ENCODE measurements around the gene SPECC1L.
"Not testable (repeated sequence)": the region's sequence is repeated elsewhere in the genome, so short reads cannot be mapped to it uniquely, and the experiment has no call there.

Gene SPECC1L

GRCh38 chr22:24265734-24266133, 4.9 kb upstream of the SPECC1L start:
- TF ChIP-seq CTCF (IDR thresholded peaks at IDR 0.05; ENCODE audit: low read depth, low read length): no peak
- in situ Hi-C loops (cut with HindIII; ENCODE audit: low sequenced_read_pairs): no loop called here
- no peak for DNase-seq (ENCODE audit: low read depth, low spot score)
- H3K4me3 ChIP-seq (ENCODE audit: low read depth, low read length): no peak overlapping the region

- H3K4me3 ChIP-seq (ENCODE audit: low read depth, low read length); DNase-seq (ENCODE audit: low read depth, low spot score); in situ Hi-C loops (cut with HindIII; ENCODE audit: low sequenced_read_pairs): not testable (repeated sequence)
These were observed 4.1 kb upstream of the SPECC1L start for GRCh38 chr22:24266495-24266894.

DNA sequence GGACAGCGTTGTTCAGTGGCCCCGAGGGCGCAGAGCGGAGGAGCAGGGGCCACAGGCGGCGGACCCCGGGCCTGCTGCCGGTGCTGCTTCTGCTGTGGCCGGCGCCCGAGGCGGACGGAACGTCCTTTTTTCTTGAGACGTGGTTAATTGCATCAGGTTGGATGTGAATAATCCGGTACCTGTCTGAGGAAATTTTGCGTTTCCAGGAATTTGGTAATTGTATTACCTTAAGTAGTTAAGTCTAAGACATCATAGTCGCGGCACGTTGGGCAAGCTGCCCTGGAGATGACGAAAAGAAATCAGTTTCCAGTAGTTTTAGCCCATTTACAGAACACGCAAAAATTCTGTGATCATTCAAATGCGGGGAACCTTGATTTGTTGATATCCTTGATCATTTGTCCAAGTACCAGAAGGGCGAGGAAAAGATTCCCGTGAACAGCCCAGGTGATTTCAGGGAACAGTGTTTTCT, 789 bp downstream of the SPECC1L start:
- in situ Hi-C loops (cut with HindIII; ENCODE audit: low sequenced_read_pairs): no loop called here

GRCh38 chr22:24273031-24273430, 2.4 kb downstream of the SPECC1L start:
- H3K4me3 ChIP-seq (ENCODE audit: low read depth, low read length); DNase-seq (ENCODE audit: low read depth, low spot score); in situ Hi-C loops (cut with HindIII; ENCODE audit: low sequenced_read_pairs): not testable (repeated sequence)

More for the DNA sequence above, 789 bp downstream of the SPECC1L start:
- no peak for DNase-seq (ENCODE audit: low read depth, low spot score)
- H3K4me3 ChIP-seq (ENCODE audit: low read depth, low read length): peak overlapping the region; percentile 97
- TF ChIP-seq CTCF (IDR thresholded peaks at IDR 0.05; ENCODE audit: low read depth, low read length): no peak

GRCh38 chr22:24273906-24274305, 3.3 kb downstream of the SPECC1L start:
- DNase-seq (ENCODE audit: low read depth, low spot score); in situ Hi-C loops (cut with HindIII; ENCODE audit: low sequenced_read_pairs); H3K4me3 ChIP-seq (ENCODE audit: low read depth, low read length): not testable (repeated sequence)

DNA sequence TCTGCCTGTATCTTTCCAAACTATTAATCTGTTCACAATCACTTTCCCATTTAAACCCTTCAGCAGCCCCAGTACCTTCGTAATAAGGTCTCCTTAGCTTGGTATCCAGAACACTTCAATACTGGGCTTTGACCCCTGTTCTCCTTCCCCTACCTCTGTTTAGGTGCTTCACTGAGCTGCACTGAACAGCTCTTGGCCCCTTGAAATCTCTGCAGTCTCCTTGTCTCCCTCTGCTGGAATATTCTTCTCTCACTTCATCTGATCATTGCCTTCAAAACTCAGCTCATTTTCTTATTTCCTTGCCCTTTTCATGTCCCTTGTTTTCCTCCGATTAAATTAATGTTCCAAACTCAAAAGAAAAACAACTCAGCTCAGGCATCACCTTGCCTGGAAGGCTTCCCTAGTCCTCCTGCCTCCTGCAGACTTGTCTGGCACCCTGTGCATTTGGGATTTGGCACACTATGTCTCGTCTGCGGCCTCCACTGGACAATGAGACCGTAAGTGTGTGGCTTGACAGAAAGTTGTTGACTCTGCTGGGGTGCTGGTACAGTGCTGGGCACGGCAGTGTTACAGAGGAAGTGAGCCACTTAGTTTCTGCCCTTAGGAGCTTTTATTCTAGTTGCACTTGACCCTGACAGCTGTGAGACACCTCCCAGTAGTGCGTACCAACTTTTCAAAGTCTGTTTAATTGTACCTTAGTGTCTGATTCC, 4.2 kb downstream of the SPECC1L start:
- in situ Hi-C loops (cut with HindIII; ENCODE audit: low sequenced_read_pairs): not testable (repeated sequence)

DNA sequence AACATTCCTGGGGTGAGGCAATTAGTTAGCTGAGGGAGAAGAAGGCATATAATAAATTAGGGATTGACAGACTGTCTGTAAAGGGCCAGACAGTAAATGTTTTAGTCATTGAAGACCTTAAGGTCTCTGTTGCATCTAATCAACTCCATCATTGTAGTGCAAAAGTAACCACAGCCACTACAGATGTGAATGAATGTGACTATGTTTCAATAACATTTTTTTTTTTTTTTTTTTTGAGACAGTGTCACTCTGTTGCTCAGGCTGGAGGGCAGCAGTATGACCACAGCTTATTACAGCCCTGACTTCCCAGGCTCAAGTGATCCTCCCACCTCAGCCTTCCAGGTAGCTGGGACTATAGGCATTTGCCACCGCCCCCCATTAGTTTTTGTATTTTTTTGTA, 9.7 kb downstream of the SPECC1L start:
- DNase-seq (ENCODE audit: low read depth, low spot score); in situ Hi-C loops (cut with HindIII; ENCODE audit: low sequenced_read_pairs): not testable (repeated sequence)

More for the DNA sequence above, 4.2 kb downstream of the SPECC1L start:
- DNase-seq (ENCODE audit: low read depth, low spot score); H3K4me3 ChIP-seq (ENCODE audit: low read depth, low read length): not testable (repeated sequence)

GRCh38 chr22:24282401-24282800, 11.8 kb downstream of the SPECC1L start:
- in situ Hi-C loops (cut with HindIII; ENCODE audit: low sequenced_read_pairs): no loop called here
- H3K4me3 ChIP-seq (ENCODE audit: low read depth, low read length): no peak overlapping the region
- no peak for DNase-seq (ENCODE audit: low read depth, low spot score)
- no peak for TF ChIP-seq CTCF (IDR thresholded peaks at IDR 0.05; ENCODE audit: low read depth, low read length)

More for the DNA sequence above, 9.7 kb downstream of the SPECC1L start:
- not testable (repeated sequence) for H3K4me3 ChIP-seq (ENCODE audit: low read depth, low read length)

DNA sequence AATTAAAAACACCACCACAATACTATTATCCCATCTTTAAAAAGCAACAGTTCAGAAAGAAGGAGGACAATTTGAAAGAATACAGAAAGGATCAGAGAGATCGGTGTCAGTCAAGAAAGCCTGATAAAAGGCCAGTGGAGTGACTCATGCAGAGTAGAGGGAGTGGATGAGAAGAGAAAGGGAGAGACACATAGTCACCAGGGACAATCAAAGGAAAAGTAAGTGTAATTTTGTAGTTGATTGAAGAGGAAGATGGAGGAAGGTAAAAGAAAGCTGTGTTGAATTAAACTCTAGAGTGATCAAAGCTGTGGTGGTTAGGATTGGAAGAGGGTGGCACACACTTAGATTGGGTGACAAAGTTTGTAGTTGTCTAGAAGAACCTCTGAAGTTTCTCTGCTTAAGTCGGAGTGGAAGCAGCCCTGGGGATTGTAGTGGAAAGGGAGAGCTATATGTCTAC, 14.1 kb downstream of the SPECC1L start:
- no peak for DNase-seq (ENCODE audit: low read depth, low spot score)
- H3K4me3 ChIP-seq (ENCODE audit: low read depth, low read length): no peak overlapping the region
- in situ Hi-C loops (cut with HindIII; ENCODE audit: low sequenced_read_pairs): no loop called here
- TF ChIP-seq CTCF (IDR thresholded peaks at IDR 0.05; ENCODE audit: low read depth, low read length): no peak

Data from astrocyte of the spinal cord (primary cell).